ENCODE data around the gene CETP.

Gene CETP

GRCh38 chr16:56990407-56991286 lies 28.9 kb downstream of the CETP start:
- TF ChIP-seq TAF1 (IDR thresholded peaks at IDR 0.05; ENCODE audit: borderline replicate concordance, insufficient read depth, low read length) (no peak), FOXP2 (optimal IDR thresholded peaks at IDR 0.05; ENCODE audit: borderline replicate concordance, extremely low read depth, extremely low read length, insufficient read depth) (no peak), POLR2AphosphoS5 (IDR thresholded peaks at IDR 0.05; ENCODE audit: low read depth, low read length) (no peak), REST (IDR thresholded peaks at IDR 0.05; ENCODE audit: insufficient read depth in 1 of 2, low read depth in 2 of 2, low read length in 2 of 2) (no peak), SIN3A (IDR thresholded peaks at IDR 0.05; ENCODE audit: borderline replicate concordance, insufficient read depth, low read length) (no peak)

GRCh38 chr16:56993204-56993603 lies 31.5 kb downstream of the CETP start:
- TF ChIP-seq POLR2AphosphoS5 (IDR thresholded peaks at IDR 0.05; ENCODE audit: low read depth, low read length) (no peak), FOXP2 (optimal IDR thresholded peaks at IDR 0.05; ENCODE audit: borderline replicate concordance, extremely low read depth, extremely low read length, insufficient read depth) (no peak), SIN3A (IDR thresholded peaks at IDR 0.05; ENCODE audit: borderline replicate concordance, insufficient read depth, low read length) (no peak), REST (IDR thresholded peaks at IDR 0.05; ENCODE audit: insufficient read depth in 1 of 2, low read depth in 2 of 2, low read length in 2 of 2) (no peak), TAF1 (IDR thresholded peaks at IDR 0.05; ENCODE audit: borderline replicate concordance, insufficient read depth, low read length) (no peak)

- TF ChIP-seq REST (IDR thresholded peaks at IDR 0.05; ENCODE audit: insufficient read depth in 1 of 2, low read depth in 2 of 2, low read length in 2 of 2) (no peak), TAF1 (IDR thresholded peaks at IDR 0.05; ENCODE audit: borderline replicate concordance, insufficient read depth, low read length) (no peak), POLR2AphosphoS5 (IDR thresholded peaks at IDR 0.05; ENCODE audit: low read depth, low read length) (no peak), SIN3A (IDR thresholded peaks at IDR 0.05; ENCODE audit: borderline replicate concordance, insufficient read depth, low read length) (no peak), FOXP2 (optimal IDR thresholded peaks at IDR 0.05; ENCODE audit: borderline replicate concordance, extremely low read depth, extremely low read length, insufficient read depth) (no peak)
These were observed 32.6 kb downstream of the CETP start for GRCh38 chr16:56994311-56994710.

DNA sequence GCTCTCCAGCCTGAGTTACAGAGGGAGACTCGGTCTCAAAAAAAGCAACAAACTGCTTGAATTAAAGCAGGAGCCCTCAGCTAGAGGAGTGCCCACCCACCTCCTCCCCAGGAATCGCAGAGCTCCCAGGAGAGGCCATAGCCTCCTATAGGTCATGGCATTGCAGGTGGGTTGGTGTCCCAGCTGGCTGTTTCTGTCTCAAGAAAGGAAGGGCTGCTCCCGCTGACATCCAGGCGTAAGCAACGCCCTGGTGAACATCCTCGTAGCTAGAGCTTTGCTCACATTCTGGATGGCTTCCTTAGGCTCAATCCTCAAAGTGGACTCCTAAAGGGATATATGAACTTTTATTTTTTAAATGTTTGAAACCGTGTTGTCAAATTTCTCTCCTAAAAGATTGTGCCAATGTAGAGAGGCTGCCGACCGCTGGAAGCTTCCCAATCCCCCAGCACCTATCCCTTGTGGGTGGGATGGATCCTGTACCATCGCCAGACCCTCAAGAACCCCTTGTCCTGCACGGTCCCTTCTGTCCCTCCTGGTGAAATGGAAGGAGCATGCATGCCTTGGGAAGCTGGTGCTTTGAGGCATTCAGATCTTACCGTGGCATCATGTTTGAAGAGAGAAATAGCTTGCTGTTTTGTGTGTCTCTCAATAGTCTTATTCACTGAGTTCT lies 33.5 kb downstream of the CETP start:
- no peak for TF ChIP-seq TAF1 (IDR thresholded peaks at IDR 0.05; ENCODE audit: borderline replicate concordance, insufficient read depth, low read length)
- no peak for TF ChIP-seq POLR2AphosphoS5 (IDR thresholded peaks at IDR 0.05; ENCODE audit: low read depth, low read length)
- TF ChIP-seq FOXP2 (optimal IDR thresholded peaks at IDR 0.05; ENCODE audit: borderline replicate concordance, extremely low read depth, extremely low read length, insufficient read depth), result no peak
- no peak for TF ChIP-seq SIN3A (IDR thresholded peaks at IDR 0.05; ENCODE audit: borderline replicate concordance, insufficient read depth, low read length)
- TF ChIP-seq REST (IDR thresholded peaks at IDR 0.05; ENCODE audit: insufficient read depth in 1 of 2, low read depth in 2 of 2, low read length in 2 of 2), result no peak

Measured in PFSK-1 (cell line).